HepG2 (cell line): ENCODE results near the gene CYTH1. TPM values are rescaled to one million over a fixed set of nuclear protein-coding genes. Genes with fewer than 3 reads are reported as not detected.
A peak's percentile ranks its signal among the peaks of the same experiment; 100 is the strongest.

ENCODE experiments used
- CREB1 ChIP-seq, 2 experiments: fragments of 450-650 bp in 1 of 2; IDR thresholded peaks; 2 replicates each; pipeline ENCODE4 v1.6.1; 2016 to 2017; ENCODE audit warnings: control low read depth in 1 of 2, mild to moderate bottlenecking in 1 of 2, missing compliant biosample characterization in 1 of 2, missing genetic modification characterization in 1 of 2
- ELK4 ChIP-seq: sonication (generic); formaldehyde crosslinking; IDR thresholded peaks from 2 replicates; pipeline ENCODE4 v1.9.0; 2021; ENCODE audit warnings: missing genetic modification reagents, borderline replicate concordance
- HMG20A ChIP-seq: IDR thresholded peaks from 2 replicates; pipeline ENCODE4 v1.6.1; 2016; ENCODE audit warnings: borderline replicate concordance
- MED13 ChIP-seq: sonication (generic); formaldehyde crosslinking; IDR thresholded peaks from 2 replicates; pipeline ENCODE4 v1.5.0; 2020; ENCODE audit warnings: missing genetic modification reagents
- MXD3 ChIP-seq: IDR thresholded peaks from 2 replicates; pipeline ENCODE4 v1.6.1; 2016; ENCODE audit warnings: mild to moderate bottlenecking, missing biosample characterization, missing genetic modification reagents
- NR2F1 ChIP-seq, 2 experiments: fragments of 450-650 bp in 1 of 2; formaldehyde crosslinking in 1 of 2; IDR thresholded peaks; 2 replicates each; pipeline versions ENCODE4 v1.5.0 to v1.6.1; 2016 to 2020; ENCODE audit warnings: mild to moderate bottlenecking in 1 of 2, missing compliant biosample characterization in 1 of 2, missing genetic modification reagents in 1 of 2, moderate library complexity in 1 of 2
- PHF21A ChIP-seq: sonication (generic); formaldehyde crosslinking; IDR thresholded peaks from 2 replicates; pipeline ENCODE4 v1.5.0; 2020; ENCODE audit warnings: mild to moderate bottlenecking, missing genetic modification reagents
- POLR2AphosphoS5 ChIP-seq: IDR thresholded peaks from 2 replicates; pipeline ENCODE4 v1.6.1; 2012; ENCODE audit warnings: low read depth, low read length
- RNF219 ChIP-seq: sonication (generic); formaldehyde crosslinking; IDR thresholded peaks from 2 replicates; pipeline ENCODE4 v1.5.0; 2020; ENCODE audit warnings: mild to moderate bottlenecking, missing genetic modification reagents
- ZBTB34 ChIP-seq: sonication (generic); formaldehyde crosslinking; IDR thresholded peaks from 2 replicates; pipeline ENCODE4 v1.8.0; 2022; ENCODE audit warnings: mild to moderate bottlenecking, missing genetic modification reagents
- ZNF10 ChIP-seq: sonication (generic); formaldehyde crosslinking; IDR thresholded peaks from 2 replicates; pipeline ENCODE4 v1.4.0; 2020; ENCODE audit warnings: mild to moderate bottlenecking, low read depth, missing genetic modification reagents, borderline replicate concordance
- ZNF280D ChIP-seq: sonication (generic); formaldehyde crosslinking; IDR thresholded peaks from 2 replicates; pipeline ENCODE4 v1.5.1; 2020; ENCODE audit warnings: mild to moderate bottlenecking, missing genetic modification reagents
- ZNF678 ChIP-seq: sonication (generic); formaldehyde crosslinking; IDR thresholded peaks from 2 replicates; pipeline ENCODE4 v1.4.0; 2020; ENCODE audit warnings: mild to moderate bottlenecking, missing genetic modification reagents
- polyA plus RNA-seq, 8 experiments: library from polyadenylated mRNA; depleted of rRNA in 3 of 8; stranded (reverse) in 7 of 8; unstranded in 1 of 8; fragments of >200 nt; fragmentation: Illumina TruSeq in 4 of 8; extraction: Trizol in 4 of 8; gene quantifications; 2 replicates each; pipeline versions ENCODE4 v1.2.1 to v1.2.3, GENCODE V29; 2011 to 2016; ENCODE audit warnings: low read depth in 4 of 8, missing spikeins in 1 of 8, mixed read lengths in 1 of 8; ENCODE audit not compliant: insufficient read depth in 1 of 8
- total RNA-seq, 5 experiments: library from RNA; depleted of rRNA; stranded (reverse); fragments of >200 nt; fragmentation: Illumina TruSeq; extraction: Trizol; gene quantifications; 2 replicates each; pipeline ENCODE4 v1.2.3, GENCODE V29; 2016; ENCODE audit warnings: low read depth in 1 of 5
- TF ChIP-seq, protein P1 (sequence below): IDR thresholded peaks from 2 replicates; pipeline ENCODE4 v1.6.1; 2016
- TF ChIP-seq, protein P2 (sequence below): sonication (generic); formaldehyde crosslinking; IDR thresholded peaks from 2 replicates; pipeline ENCODE4 v1.8.1; 2023; ENCODE audit warnings: mild to moderate bottlenecking, inconsistent platforms, moderate library complexity, missing genetic modification reagents, borderline replicate concordance
- TF ChIP-seq, protein P3 (sequence below): sonication (generic); formaldehyde crosslinking; conservative IDR thresholded peaks from 2 replicates; pipeline ENCODE4 v1.4.0; 2020; ENCODE audit warnings: missing genetic modification reagents

The CYTH1 gene
- total and polyA plus RNA-seq, 2 of the 13 experiments (the other 11 are each of a cell fraction or from before 2014, with no cell fraction given) = 20.1 to 48.9 TPM

DNA sequence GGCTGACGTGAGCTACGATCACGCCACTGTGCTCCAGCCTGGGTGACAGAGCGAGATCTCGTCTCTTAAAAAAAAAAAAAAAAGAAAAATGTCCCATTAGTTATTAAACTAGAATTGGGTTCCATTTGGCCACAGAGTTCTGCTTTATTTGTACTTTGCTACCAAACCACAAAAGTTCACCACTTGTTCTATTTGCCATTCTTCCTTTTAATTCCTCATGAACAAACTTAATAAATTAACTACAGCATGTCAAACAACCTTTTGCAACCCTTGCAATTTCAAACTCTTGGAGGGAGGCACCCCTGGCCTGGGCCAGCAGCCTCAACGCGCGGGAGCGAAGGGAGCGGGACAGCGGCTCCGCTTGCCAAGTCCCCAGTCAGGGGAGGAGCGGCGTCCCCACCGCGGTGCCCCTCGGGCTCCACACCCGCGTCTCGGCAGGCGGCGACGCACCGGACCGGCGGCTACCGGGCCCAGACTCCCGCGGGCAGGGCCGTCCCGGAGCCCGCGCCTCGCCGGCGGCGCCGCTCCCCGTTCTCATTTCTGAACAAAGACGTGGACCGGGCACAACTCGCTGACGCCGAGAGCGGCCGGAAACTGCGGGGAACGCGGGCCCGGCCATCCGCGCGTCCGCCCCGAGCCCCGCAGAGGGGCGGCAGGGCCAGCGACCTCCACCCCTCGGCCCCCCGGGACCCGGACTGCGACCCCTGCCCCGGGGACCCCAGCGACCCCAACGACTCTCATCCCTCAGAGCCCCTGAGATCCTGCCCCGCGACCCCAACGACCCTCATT, 775 bp downstream of the CYTH1 start (continued):
- no peak for TF ChIP-seq ZBTB34 (CRISPR knock-in tag)
- TF ChIP-seq, protein P1, sequence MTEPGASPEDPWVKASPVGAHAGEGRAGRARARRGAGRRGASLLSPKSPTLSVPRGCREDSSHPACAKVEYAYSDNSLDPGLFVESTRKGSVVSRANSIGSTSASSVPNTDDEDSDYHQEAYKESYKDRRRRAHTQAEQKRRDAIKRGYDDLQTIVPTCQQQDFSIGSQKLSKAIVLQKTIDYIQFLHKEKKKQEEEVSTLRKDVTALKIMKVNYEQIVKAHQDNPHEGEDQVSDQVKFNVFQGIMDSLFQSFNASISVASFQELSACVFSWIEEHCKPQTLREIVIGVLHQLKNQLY (CRISPR knock-in tag) = no peak
- TF ChIP-seq ELK4 (CRISPR knock-in tag) = no peak
- TF ChIP-seq MXD3 (CRISPR knock-in tag) = no peak; the same call in 1 of the 2 replicates
- TF ChIP-seq ZNF678 (CRISPR knock-in tag) = no peak
- TF ChIP-seq NR2F1 (CRISPR knock-in tag; IDR thresholded peaks at IDR 0.05) = 0 out of 4 replicates have a peak, but pooled peaks of 1 of the 2 experiments have one; percentile 16
- no peak for TF ChIP-seq CREB1 (IDR thresholded peaks at IDR 0.05)
- no peak for TF ChIP-seq CREB1 (CRISPR knock-in tag; IDR thresholded peaks at IDR 0.05)
- no peak for TF ChIP-seq RNF219 (CRISPR knock-in tag)
- TF ChIP-seq MED13 = no peak
- TF ChIP-seq PHF21A (CRISPR knock-in tag) = no peak
- TF ChIP-seq, protein P2, sequence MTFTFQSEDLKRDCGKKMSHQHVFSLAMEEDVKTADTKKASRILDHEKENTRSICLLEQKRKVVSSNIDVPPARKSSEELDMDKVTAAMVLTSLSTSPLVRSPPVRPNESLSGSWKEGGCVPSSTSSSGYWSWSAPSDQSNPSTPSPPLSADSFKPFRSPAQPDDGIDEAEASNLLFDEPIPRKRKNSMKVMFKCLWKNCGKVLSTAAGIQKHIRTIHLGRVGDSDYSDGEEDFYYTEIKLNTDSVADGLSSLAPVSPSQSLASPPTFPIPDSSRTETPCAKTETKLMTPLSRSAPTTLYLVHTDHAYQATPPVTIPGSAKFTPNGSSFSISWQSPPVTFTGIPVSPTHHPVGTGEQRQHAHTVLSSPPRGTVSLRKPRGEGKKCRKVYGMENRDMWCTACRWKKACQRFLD (CRISPR knock-in tag) = no peak
- TF ChIP-seq, protein P3, sequence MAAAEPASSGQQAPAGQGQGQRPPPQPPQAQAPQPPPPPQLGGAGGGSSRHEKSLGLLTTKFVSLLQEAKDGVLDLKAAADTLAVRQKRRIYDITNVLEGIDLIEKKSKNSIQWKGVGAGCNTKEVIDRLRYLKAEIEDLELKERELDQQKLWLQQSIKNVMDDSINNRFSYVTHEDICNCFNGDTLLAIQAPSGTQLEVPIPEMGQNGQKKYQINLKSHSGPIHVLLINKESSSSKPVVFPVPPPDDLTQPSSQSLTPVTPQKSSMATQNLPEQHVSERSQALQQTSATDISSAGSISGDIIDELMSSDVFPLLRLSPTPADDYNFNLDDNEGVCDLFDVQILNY (CRISPR knock-in tag) = no peak
- TF ChIP-seq ZNF280D (CRISPR knock-in tag) = no peak
- TF ChIP-seq ZNF10 (CRISPR knock-in tag) = no peak
- TF ChIP-seq POLR2AphosphoS5 = no peak
- TF ChIP-seq HMG20A = no peak
